ENCODE data around the gene CKAP2L. TPM values are rescaled to one million over a fixed set of nuclear protein-coding genes. Genes with fewer than 3 reads are reported as not detected.

Gene CKAP2L
- total and polyA plus RNA-seq, 2 experiments from 2014 or later = 6.6 to 10.9 TPM

DNA sequence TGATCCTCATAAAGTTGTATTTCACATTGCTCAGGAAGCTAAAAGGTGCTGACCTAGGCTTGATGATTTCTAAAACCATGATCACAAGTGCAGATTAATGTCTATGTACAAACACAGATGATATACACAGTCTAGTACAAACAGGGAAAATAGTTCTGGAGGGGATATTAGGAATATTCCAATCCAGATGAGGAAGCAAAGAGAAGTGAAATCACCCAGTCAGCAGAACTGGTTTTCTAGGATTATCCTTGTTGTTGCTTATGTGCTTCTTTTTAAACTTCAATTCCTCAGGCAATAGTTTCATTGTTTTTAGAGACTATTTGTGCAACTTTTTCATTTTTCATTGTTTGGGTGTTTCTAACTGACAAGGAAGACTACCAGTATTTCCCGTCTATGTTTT, 15.2 kb upstream of the CKAP2L start:
- TF ChIP-seq EZH2phosphoT487 (IDR thresholded peaks at IDR 0.05; ENCODE audit: insufficient read depth, low read depth) = no peak
- TF ChIP-seq EZH2 (IDR thresholded peaks at IDR 0.05; ENCODE audit: insufficient read depth, poor library complexity, severe bottlenecking) = no peak
- Histone ChIP-seq H3K4me1 (ENCODE audit: insufficient read depth) (peaks cover 6% of the 10 kb centered on the region; the same call in 1 of the 2 replicates), H4K20me1 (ENCODE audit: insufficient read depth) (no peaks in the 10 kb centered on the region), H3F3A (ENCODE audit: insufficient read depth) (no peaks in the 10 kb centered on the region), H3K79me2 (ENCODE audit: insufficient read depth) (no peaks in the 10 kb centered on the region), H3K9me2 (ENCODE audit: insufficient read depth) (no peaks in the 10 kb centered on the region), H3K4me3 (no peak overlapping the region), H3K27ac (no peak overlapping the region), H3K36me3 (ENCODE audit: low read depth) (no peaks in the 10 kb centered on the region), H3K27me3 (replicated peaks; ENCODE audit: insufficient read depth) (no peaks in the 10 kb centered on the region), H3K9ac (no peak overlapping the region), H3K4me2 (ENCODE audit: unreplicated experiment) (no peak overlapping the region), H2AFZ (no peak overlapping the region), H3K9me3 (ENCODE audit: low read depth) (no peaks in the 10 kb centered on the region)
- WGBS, 2 experiments (ENCODE audit: low coverage in 1 of 2, low lambda C conversion rate in 2 of 2, missing lambda C conversion rate in 2 of 2) = 92 to 100% methylated on average over 1 of the region's 1 CpG
- DNase-seq = no peak
- in situ Hi-C loops (cut with MboI) = no loop called here

DNA sequence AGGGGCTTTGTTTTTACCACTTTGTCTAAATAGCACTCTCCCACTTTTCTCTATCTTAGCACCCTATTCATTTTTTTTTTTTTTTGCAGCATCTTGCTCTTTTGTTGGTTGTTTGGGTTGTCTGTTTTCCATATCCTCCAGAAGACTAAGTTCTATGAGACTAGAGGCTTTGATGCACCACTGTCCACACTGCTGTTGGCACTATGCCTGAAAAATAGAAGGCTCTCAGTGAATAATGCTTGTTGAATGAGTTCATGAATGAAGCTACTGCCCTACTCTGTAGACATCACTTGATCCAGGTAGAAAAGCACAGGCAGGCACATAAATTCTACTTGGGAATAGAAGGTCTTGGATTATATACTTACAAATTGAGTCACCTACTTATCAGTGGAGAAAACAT, 12.6 kb upstream of the CKAP2L start:
- Histone ChIP-seq H3K27ac (no peak overlapping the region), H3K79me2 (ENCODE audit: insufficient read depth) (no peaks in the 10 kb centered on the region), H3K9me3 (ENCODE audit: low read depth) (no peaks in the 10 kb centered on the region), H3K4me1 (ENCODE audit: insufficient read depth) (no peaks in the 10 kb centered on the region), H3K4me3 (no peak overlapping the region), H3K9me2 (ENCODE audit: insufficient read depth) (no peaks in the 10 kb centered on the region), H2AFZ (no peak overlapping the region), H3K27me3 (replicated peaks; ENCODE audit: insufficient read depth) (no peaks in the 10 kb centered on the region), H3K4me2 (ENCODE audit: unreplicated experiment) (no peak overlapping the region), H4K20me1 (ENCODE audit: insufficient read depth) (no peaks in the 10 kb centered on the region), H3K36me3 (ENCODE audit: low read depth) (no peaks in the 10 kb centered on the region), H3K9ac (no peak overlapping the region), H3F3A (ENCODE audit: insufficient read depth) (no peaks in the 10 kb centered on the region)
- in situ Hi-C loops (cut with MboI) = no loop called here
- no peak for DNase-seq
- no peak for TF ChIP-seq EZH2 (IDR thresholded peaks at IDR 0.05; ENCODE audit: insufficient read depth, poor library complexity, severe bottlenecking)
- TF ChIP-seq EZH2phosphoT487 (IDR thresholded peaks at IDR 0.05; ENCODE audit: insufficient read depth, low read depth) = no peak

DNA sequence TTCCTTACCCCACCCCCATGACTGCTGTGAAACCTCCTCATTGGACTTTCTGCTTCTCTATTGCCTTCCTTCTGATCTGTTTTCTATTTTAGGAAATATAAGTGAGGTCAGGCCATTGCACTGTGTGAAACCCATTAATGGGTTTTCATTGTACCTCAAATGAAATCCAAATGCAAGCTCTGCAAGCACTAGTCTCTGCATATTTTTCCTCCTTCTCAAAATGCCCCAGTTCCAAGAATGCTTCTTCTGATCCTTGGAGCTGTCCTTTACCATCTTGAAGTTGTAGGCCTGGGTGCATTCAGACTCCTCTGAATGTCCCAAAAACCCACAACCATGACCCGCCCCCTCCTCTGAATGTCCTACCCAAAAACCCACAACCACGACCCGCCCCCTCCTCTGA, 11.7 kb upstream of the CKAP2L start:
- Histone ChIP-seq H3K9me2 (ENCODE audit: insufficient read depth) (no peaks in the 10 kb centered on the region), H3K27me3 (replicated peaks; ENCODE audit: insufficient read depth) (no peaks in the 10 kb centered on the region), H3K79me2 (ENCODE audit: insufficient read depth) (no peaks in the 10 kb centered on the region), H3K4me2 (ENCODE audit: unreplicated experiment) (no peak overlapping the region), H2AFZ (no peak overlapping the region), H3F3A (ENCODE audit: insufficient read depth) (no peaks in the 10 kb centered on the region), H4K20me1 (ENCODE audit: insufficient read depth) (no peaks in the 10 kb centered on the region), H3K9me3 (ENCODE audit: low read depth) (no peaks in the 10 kb centered on the region), H3K4me1 (ENCODE audit: insufficient read depth) (no peaks in the 10 kb centered on the region), H3K36me3 (ENCODE audit: low read depth) (no peaks in the 10 kb centered on the region), H3K9ac (no peak overlapping the region), H3K4me3 (no peak overlapping the region), H3K27ac (no peak overlapping the region)
- 46% methylated on average over 3 of the region's 3 CpGs; no CpG with 5 or more reads in 1 of the 2 experiments for WGBS, 2 experiments (ENCODE audit: low coverage in 1 of 2, low lambda C conversion rate in 2 of 2, missing lambda C conversion rate in 2 of 2)
- no peak for DNase-seq
- TF ChIP-seq EZH2 (IDR thresholded peaks at IDR 0.05; ENCODE audit: insufficient read depth, poor library complexity, severe bottlenecking) (no peak), EZH2phosphoT487 (IDR thresholded peaks at IDR 0.05; ENCODE audit: insufficient read depth, low read depth) (no peak)
- in situ Hi-C loops (cut with MboI) = no loop called here

DNA sequence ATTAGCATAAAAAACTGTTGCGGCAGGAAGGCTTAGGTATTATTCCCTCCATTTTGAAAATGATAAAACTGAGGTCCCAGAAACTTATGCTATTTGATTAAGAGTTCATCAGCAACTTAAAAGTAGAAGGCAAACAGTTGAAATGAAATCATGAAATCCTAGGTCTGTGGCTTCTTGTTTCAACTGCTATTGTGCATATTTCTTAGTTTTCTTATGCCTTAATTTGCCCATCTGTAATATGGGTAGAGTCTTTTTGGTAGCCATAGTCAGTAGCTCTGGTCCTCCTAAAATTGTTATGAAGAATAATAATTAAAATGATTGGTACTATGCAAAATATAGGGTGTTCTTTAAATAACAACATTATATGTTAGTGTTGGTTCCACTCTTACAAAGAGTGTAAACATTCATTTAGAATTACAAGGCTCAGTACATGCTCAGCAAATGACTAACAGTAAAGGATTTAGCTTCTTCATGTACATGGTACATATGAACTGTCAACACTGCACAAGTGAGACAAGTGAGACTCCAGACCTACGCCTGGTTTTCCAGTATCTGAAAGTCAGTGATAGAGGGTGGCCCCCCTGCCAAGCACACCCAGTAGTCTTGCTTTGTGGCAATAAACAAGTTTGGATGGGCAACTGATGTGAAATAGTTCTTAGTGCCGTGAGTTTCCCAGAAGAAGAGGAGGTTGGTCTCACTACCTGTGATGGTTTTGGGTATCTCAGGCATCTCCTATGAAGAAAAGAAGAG, 10.3 kb upstream of the CKAP2L start:
- H3K4me3 ChIP-seq = no peak overlapping the region
- H3K27me3 ChIP-seq (replicated peaks; ENCODE audit: insufficient read depth) = no peaks in the 10 kb centered on the region
- H3K9me2 ChIP-seq (ENCODE audit: insufficient read depth) = no peaks in the 10 kb centered on the region
- H3K4me2 ChIP-seq (ENCODE audit: unreplicated experiment) = no peak overlapping the region
- no peak overlapping the region for H2AFZ ChIP-seq
- H3K9ac ChIP-seq = no peak overlapping the region
- in situ Hi-C loops (cut with MboI) = no loop called here
- no peaks in the 10 kb centered on the region for H3K36me3 ChIP-seq (ENCODE audit: low read depth)
- no peak for DNase-seq
- no peaks in the 10 kb centered on the region for H3K79me2 ChIP-seq (ENCODE audit: insufficient read depth)
- WGBS, 2 experiments (ENCODE audit: low coverage in 1 of 2, low lambda C conversion rate in 2 of 2, missing lambda C conversion rate in 2 of 2) = 96% methylated on average over 3 of the region's 3 CpGs
- H3K4me1 ChIP-seq (ENCODE audit: insufficient read depth) = no peaks in the 10 kb centered on the region
- H3F3A ChIP-seq (ENCODE audit: insufficient read depth) = no peaks in the 10 kb centered on the region
- H3K27ac ChIP-seq = no peak overlapping the region
- no peaks in the 10 kb centered on the region for H3K9me3 ChIP-seq (ENCODE audit: low read depth)
- TF ChIP-seq EZH2 (IDR thresholded peaks at IDR 0.05; ENCODE audit: insufficient read depth, poor library complexity, severe bottlenecking) (no peak), EZH2phosphoT487 (IDR thresholded peaks at IDR 0.05; ENCODE audit: insufficient read depth, low read depth) (no peak)
- H4K20me1 ChIP-seq (ENCODE audit: insufficient read depth) = no peaks in the 10 kb centered on the region

Measured in GM23248 (cell line).